NOMO-1 treated with DMSO at 0.1 percent for 48 hours (cell line): ENCODE results near the gene OR10V1.

ENCODE experiments used
- DNase-seq: peaks from one replicate; lab custom pipeline; 2025; ENCODE audit not compliant: unreplicated experiment; lab: John Stamatoyannopoulos, UW

Gene OR10V1

GRCh38 chr11:59713745-59714144 is at the start of gene OR10V1:
OR10V1 (minus strand) TSS chr11:59713845; CDS start chr11:59713845, 0 bp downstream.
- DNase-seq, result no peak

- no peak for DNase-seq
Measured at GRCh38 chr11:59761993-59762392, 48.3 kb upstream of the OR10V1 start.

- no peak for DNase-seq
Measured at GRCh38 chr11:59760771-59761170, 47.1 kb upstream of the OR10V1 start.

DNA sequence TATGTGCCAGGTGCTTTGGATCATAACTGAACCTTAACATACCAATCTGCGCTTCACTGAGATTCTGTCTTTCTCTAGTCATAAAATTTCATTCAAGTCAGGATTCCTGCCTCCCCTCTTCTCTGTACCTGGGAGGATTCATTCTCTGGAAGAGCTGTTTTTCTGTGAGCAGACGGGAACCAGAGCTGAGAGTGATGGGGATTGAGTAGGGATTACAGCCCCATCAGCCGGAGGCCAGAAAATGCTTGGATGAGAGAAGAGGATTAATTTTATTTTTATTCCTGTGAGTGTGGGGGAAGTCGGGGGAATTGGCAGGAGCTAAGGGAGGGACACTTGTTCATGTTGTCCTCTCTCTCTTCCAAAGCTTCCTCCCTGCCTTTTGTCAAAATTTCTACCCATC is 46.3 kb upstream of the OR10V1 start:
- DNase-seq, result no peak

DNA sequence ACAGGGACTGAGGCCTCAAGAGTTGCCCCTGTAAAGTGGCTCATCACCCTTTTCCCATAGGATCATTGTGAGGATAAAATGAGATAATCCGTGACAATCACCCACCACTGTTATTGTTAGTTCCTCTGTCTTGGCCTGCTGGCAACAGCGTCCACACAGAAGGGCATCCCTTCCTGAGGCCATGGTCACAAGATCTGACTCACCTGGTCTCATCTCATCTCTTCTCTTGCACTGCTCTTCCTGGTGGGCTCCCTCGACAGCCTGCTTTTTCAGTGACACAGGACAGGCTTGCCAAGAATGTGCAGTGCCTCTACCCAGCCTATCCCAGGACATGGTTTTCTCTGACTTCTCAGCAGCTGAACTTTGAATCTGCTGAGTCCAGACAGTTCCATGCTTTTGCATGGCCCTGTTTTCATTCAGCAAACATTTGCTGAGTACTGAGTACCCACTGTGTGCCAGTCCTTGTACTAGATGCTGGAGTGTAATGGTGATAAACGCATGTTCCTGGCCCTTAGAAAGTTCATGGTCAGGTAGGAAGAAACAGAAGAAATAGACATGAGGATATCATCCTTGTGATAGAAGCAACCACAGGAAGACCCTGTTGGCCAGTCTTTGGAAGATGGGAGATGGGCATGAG is 44.9 kb upstream of the OR10V1 start:
- DNase-seq, result no peak

DNA sequence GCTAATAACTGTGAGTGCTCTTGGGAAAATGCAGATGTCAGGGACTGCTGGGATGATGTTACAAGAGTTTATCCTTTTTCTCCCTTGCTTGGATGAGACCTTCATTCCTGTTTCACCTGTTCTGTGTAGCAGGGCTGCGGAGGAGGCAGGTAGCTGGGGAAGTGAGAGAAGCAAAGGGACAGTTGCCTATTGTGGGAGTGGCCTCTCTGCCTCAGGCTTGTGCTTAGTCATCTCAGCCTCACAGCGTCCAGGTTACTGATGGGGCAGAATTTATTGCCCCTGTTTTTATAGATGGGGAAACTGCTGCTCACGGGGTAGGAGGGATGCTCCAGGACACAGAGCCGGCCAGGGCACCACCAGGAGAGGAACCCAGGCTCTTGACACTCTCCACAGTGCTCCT is 43.2 kb upstream of the OR10V1 start:
- peak; percentile 72 for DNase-seq

DNA sequence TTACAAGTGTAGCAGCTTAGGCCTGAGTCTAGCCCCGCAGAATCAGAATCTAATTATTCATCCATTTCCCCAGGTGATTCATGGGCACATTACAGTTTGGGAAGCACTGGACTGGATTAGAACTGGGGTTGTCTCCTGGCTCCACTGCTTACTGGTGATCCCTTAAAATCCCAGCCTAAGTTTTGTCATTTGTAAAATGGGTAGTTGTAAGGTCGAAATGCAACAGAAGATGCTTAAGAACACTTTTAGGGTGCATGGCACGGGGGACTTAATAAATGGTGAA is 42.9 kb upstream of the OR10V1 start:
- no peak for DNase-seq

GRCh38 chr11:59755701-59756557 is 42.3 kb upstream of the OR10V1 start:
- DNase-seq, result peak; percentile 29

- DNase-seq, result peak; percentile 57
Measured at GRCh38 chr11:59754859-59755700, 41.4 kb upstream of the OR10V1 start, which contains the start of gene STX3. STX3 (plus strand) TSS chr11:59755376; CDS start chr11:59755606, 230 bp downstream.

DNA sequence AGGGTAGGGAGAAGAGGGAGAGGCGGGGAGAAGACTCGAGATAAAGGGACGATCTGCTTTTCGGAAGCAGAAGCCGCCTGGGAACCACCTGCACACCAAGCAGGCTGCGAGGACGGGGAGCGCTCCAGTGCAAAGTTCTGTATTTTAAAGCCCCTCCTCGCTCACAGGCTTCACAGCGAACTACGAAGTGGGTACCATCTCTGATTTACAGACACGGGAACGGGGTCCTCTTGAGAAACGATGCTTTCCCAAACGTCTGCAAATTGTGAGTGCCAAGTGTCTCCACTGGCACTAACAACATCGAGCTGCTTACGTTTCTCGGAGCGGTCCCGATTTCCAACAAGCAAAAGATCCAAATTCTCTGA is 40.8 kb upstream of the OR10V1 start:
- peak; percentile 29 for DNase-seq

DNA sequence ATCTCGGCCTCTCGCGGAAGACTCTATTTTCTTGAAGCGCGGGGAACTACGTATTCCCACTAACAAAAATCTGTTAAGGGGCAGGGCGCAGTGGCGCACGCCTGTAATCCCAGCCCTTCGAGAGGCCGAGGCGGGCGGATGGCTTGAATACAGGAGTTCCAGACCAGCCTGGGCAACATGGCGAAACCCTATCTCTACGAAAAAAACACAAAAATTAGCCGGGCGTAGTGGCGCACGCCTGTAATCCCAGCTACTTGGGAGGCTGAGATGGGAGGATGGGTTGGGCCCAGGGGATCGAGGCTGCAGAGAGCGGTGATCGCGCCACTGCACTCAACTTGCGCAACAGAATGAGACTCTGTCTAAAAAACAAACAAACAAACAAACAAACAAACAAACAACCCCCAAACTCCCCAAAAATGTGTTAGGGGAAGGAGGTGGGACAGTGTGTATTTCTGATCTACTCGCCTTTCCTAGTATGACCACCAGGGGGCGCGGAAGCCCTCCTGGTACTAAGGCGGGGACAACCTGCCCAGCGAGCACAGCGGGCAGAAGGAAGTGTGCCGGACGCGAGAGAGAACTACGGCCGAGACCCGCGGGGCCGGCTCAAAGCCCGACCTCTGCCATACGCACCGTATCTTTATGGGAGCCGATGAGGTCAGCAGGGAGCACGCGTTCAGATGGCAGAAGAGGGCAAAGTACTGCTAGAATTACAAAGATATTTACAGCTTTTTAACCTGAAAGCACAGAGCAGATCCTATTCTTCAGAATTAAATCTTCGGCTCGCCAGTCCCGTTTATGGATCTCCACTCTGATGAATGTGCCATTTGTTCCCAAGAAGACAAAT is 40.2 kb upstream of the OR10V1 start:
- DNase-seq, result peak; percentile 77

DNA sequence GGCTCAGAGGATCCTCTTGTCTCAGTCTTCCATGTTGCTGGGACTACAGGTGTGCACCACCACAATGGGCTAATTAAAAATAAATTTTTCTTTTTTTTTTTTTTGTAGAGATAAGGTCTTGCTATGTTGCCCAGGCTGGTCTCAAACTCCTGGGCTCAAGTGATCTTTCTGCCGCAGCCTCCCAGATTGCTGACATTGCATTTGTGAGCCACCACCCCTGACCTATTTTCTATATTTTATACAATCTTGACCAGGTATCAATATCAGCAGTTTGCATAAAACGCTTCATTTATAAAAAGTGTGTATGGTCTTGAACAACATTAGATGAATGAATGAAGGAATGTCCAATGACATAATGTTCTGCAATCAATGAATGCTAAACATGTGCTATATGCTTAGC is 32.5 kb upstream of the OR10V1 start:
- no peak for DNase-seq

- no peak for DNase-seq
Measured at GRCh38 chr11:59730896-59731565, 17.4 kb upstream of the OR10V1 start.

DNA sequence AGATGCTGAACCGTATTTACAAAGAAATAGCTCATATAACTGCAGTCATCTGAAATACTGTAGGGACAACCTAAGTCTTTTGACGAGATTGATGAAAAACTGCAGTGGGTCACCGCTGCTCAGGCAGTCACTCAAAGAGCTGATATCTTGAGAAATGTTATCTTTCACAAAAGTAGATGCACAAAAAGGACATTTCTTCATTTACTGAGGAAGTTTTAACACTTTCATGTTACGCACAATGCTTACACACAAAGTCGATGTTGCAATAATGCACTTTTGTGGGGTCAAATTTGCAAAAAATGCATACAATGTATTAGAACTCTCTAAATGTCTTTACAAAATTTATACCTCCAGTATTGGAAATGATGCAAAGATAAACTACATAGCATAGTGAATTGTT is 16.2 kb upstream of the OR10V1 start:
- DNase-seq, result peak; percentile 8

GRCh38 chr11:59728913-59729312 is 15.3 kb upstream of the OR10V1 start:
- peak; percentile 37 for DNase-seq

DNA sequence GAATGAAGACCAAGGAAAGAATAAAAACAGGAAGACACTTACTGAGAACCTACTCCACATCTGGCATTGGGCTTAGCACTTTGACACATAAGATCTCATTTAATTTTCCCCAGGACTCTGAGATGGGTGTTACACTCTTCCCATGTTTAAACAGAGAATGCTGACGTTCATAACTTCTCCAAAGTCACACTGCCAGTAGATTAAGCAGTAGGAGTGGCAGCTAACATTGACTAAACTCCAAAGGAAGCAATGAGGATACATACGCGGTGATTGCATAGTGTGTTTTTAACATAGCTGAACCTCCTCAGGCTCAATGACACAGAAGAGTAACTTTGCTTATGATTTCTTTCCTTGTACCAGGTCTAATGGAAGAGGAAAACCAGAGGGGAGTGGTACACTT is 14.5 kb upstream of the OR10V1 start:
- no peak for DNase-seq

DNA sequence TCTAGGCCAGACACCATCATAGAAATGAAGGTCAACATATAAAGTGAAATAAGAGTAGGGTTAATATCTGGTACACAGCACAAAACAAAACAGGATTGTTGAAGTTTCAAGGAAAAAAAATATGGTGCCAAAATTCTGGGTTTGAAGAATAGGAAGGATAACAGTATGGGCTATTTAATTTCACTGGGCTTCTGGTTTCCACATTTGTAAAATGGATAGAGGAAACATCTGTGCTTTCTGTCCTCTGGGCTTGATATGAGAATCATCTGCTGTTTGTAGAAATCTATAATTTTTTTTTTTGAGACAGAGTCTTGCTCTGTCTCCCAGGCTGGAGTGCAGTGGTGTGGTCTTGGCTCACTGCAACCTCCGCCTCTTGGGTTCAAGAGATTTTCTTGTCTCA is 13.8 kb upstream of the OR10V1 start:
- DNase-seq, result no peak

DNA sequence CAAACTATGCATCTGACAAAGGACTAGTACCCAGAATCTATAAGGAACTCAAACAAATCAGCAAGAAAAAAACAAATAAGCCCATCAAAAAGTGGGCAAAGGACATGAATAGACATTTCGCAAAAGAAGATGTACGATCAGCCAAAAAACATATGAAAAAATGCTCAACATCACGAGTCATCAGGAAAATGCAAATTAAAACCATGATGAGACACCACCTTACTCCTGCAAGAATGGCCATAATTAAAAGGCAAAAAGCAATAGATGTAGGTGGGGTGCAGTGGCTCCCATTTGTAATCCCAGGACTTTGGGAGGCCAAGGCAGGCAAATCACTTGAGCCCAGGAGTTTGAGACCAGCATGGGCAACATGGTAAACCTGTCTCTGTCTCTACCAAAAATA is 10.4 kb upstream of the OR10V1 start:
- DNase-seq, result no peak

DNA sequence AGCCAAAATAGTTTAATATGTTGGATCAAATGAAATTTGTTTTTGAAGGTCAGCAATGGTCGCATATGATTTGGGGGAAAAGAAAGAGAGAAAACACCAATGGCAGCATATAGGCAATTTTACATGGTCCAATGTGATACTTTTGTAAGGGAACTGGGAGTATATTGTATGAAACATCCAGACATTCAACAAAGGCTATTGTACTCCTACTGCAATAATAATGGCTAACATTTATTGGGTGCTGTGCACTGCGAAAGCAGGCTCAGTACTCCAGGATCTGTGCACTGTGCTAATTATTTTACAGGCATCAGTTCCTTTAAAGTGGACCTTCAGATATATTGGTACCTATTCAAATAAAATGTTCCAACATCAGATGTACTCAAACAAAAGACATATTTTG is 5.9 kb upstream of the OR10V1 start:
- DNase-seq, result no peak

GRCh38 chr11:59716051-59716450 is 2.4 kb upstream of the OR10V1 start:
- no peak for DNase-seq
